ENCODE data around the gene BUD31.

Gene BUD31

GRCh38 chr7:99407872-99408378 lies 844 bp upstream of the BUD31 start:
- peak; percentile 62 for ATAC-seq
- peak; percentile 10; the same call in 1 of the 2 replicates for TF ChIP-seq GLIS3 (CRISPR knock-in tag; IDR thresholded peaks at IDR 0.05)
- TF ChIP-seq ZFP3 (CRISPR knock-in tag; IDR thresholded peaks at IDR 0.05), result 0 out of 2 replicates have a peak, but pooled peaks have one; percentile 21
- TF ChIP-seq ZNF70 (CRISPR knock-in tag; IDR thresholded peaks at IDR 0.05), result no peak

GRCh38 chr7:99409192-99409572 lies 413 bp downstream of the BUD31 start:
- peak; percentile 2 for ATAC-seq
- TF ChIP-seq RARB (CRISPR knock-in tag; IDR thresholded peaks at IDR 0.05), result no peak
- no peak for TF ChIP-seq ZNF70 (CRISPR knock-in tag; IDR thresholded peaks at IDR 0.05)
- TF ChIP-seq BACH2 (CRISPR knock-in tag; IDR thresholded peaks at IDR 0.05; ENCODE audit: borderline replicate concordance), result no peak
- no peak for TF ChIP-seq ZNF565 (CRISPR knock-in tag; conservative IDR thresholded peaks at IDR 0.05; ENCODE audit: low read depth)
- TF ChIP-seq SNAI2 (CRISPR knock-in tag; IDR thresholded peaks at IDR 0.05), result no peak
- TF ChIP-seq TCF4 (CRISPR knock-in tag; IDR thresholded peaks at IDR 0.05; ENCODE audit: borderline replicate concordance), result no peak
- TF ChIP-seq ZFP3 (CRISPR knock-in tag; IDR thresholded peaks at IDR 0.05), result no peak
- TF ChIP-seq TOX (CRISPR knock-in tag; IDR thresholded peaks at IDR 0.05; ENCODE audit: borderline replicate concordance), result no peak
- no peak for TF ChIP-seq TSHZ2 (CRISPR knock-in tag; IDR thresholded peaks at IDR 0.05)
- no peak for TF ChIP-seq ISL1 (CRISPR knock-in tag; IDR thresholded peaks at IDR 0.05)
- TF ChIP-seq POU6F1 (CRISPR knock-in tag; IDR thresholded peaks at IDR 0.05; ENCODE audit: borderline replicate concordance, low read depth), result no peak
- no peak for TF ChIP-seq ARNTL (CRISPR knock-in tag; IDR thresholded peaks at IDR 0.05; ENCODE audit: borderline replicate concordance, low read depth)
- no peak for TF ChIP-seq GLIS3 (CRISPR knock-in tag; IDR thresholded peaks at IDR 0.05)
- no peak for TF ChIP-seq PPARA (CRISPR knock-in tag; IDR thresholded peaks at IDR 0.05; ENCODE audit: borderline replicate concordance)
- TF ChIP-seq ZC3H10 (CRISPR knock-in tag; IDR thresholded peaks at IDR 0.05), result no peak
- TF ChIP-seq PATZ1 (CRISPR knock-in tag; IDR thresholded peaks at IDR 0.05; ENCODE audit: borderline replicate concordance), result no peak
- no peak for TF ChIP-seq ZNF8 (CRISPR knock-in tag; IDR thresholded peaks at IDR 0.05)
- no peak for TF ChIP-seq CSDC2 (CRISPR knock-in tag; IDR thresholded peaks at IDR 0.05)
- no peak for TF ChIP-seq CSRNP3 (CRISPR knock-in tag; IDR thresholded peaks at IDR 0.05)

GRCh38 chr7:99409806-99410205 lies 1.0 kb downstream of the BUD31 start:
- TF ChIP-seq PPARA (CRISPR knock-in tag; IDR thresholded peaks at IDR 0.05; ENCODE audit: borderline replicate concordance) (no peak), ZC3H10 (CRISPR knock-in tag; IDR thresholded peaks at IDR 0.05) (no peak), CREB5 (CRISPR knock-in tag; IDR thresholded peaks at IDR 0.05; ENCODE audit: low read depth) (no peak), ZFP30 (CRISPR knock-in tag; IDR thresholded peaks at IDR 0.05) (no peak), BACH2 (CRISPR knock-in tag; IDR thresholded peaks at IDR 0.05; ENCODE audit: borderline replicate concordance) (no peak), TOX (CRISPR knock-in tag; IDR thresholded peaks at IDR 0.05; ENCODE audit: borderline replicate concordance) (no peak), ZNF70 (CRISPR knock-in tag; IDR thresholded peaks at IDR 0.05) (no peak), RARB (CRISPR knock-in tag; IDR thresholded peaks at IDR 0.05) (no peak), ARNTL (CRISPR knock-in tag; IDR thresholded peaks at IDR 0.05; ENCODE audit: borderline replicate concordance, low read depth) (no peak), TCF4 (CRISPR knock-in tag; IDR thresholded peaks at IDR 0.05; ENCODE audit: borderline replicate concordance) (no peak), ZNF565 (CRISPR knock-in tag; conservative IDR thresholded peaks at IDR 0.05; ENCODE audit: low read depth) (no peak), CSRNP3 (CRISPR knock-in tag; IDR thresholded peaks at IDR 0.05) (no peak), ISL1 (CRISPR knock-in tag; IDR thresholded peaks at IDR 0.05) (no peak), PATZ1 (CRISPR knock-in tag; IDR thresholded peaks at IDR 0.05; ENCODE audit: borderline replicate concordance) (no peak)
- no peak for ATAC-seq

Measured in SK-N-SH treated with all-trans-retinoic acid at 6 μM for 48 hours (cell line).